Right lobe of liver (tissue), 6 donors: ENCODE measurements around the gene B4GALNT3. TPM values are rescaled to one million over a fixed set of nuclear protein-coding genes. Genes with fewer than 3 reads are reported as not detected.

ENCODE experiments used
- ATAC-seq, 4 donors: fragments of 200-7000 bp; cut with Tn5 transposase; one replicate each; pipeline ENCODE4 v1.9.1; 2020; ENCODE audit warnings: mild to moderate bottlenecking in 4 of 4, moderate library complexity in 4 of 4
- DNase-seq, 3 donors: peaks; one replicate each; pipeline ENCODE4 v3.0.0-alpha.2; 2020
- H3K27ac ChIP-seq, 3 donors: fragments of 200-600 bp; one replicate each; pipeline ENCODE4 v1.8.0; 2022
- H3K27me3 ChIP-seq, 2 donors: fragments of 200-600 bp; one replicate each; pipeline ENCODE4 v1.8.0; 2022
- H3K36me3 ChIP-seq, 4 donors: fragments of 200-600 bp; sonication (generic) in 1 of 4; one replicate each; pipeline versions ENCODE4 v1.5.1 to v1.8.0; 2017 to 2022; ENCODE audit warnings: control low read depth in 1 of 4
- H3K4me1 ChIP-seq, 4 donors: fragments of 200-600 bp; sonication (generic) in 1 of 4; one replicate each; pipeline versions ENCODE4 v1.5.1 to v1.8.0; 2017 to 2022; ENCODE audit warnings: control low read depth in 1 of 4
- H3K4me3 ChIP-seq, 3 donors: fragments of 200-600 bp; one replicate each; pipeline ENCODE4 v1.8.0; 2022
- H3K9me3 ChIP-seq, 4 donors: fragments of 200-600 bp; sonication (generic) in 1 of 4; one replicate each; pipeline versions ENCODE4 v1.5.1 to v1.8.0; 2017 to 2022; ENCODE audit warnings: control low read depth in 1 of 4
- CTCF ChIP-seq, 4 donors: fragments of 200-600 bp in 3 of 4; fragments of 450-650 bp in 1 of 4; IDR thresholded peaks; one replicate each; pipeline versions ENCODE4 v1.5.1 to v1.8.0; 2016 to 2022; ENCODE audit warnings: antibody characterized with exemption in 4 of 4, mild to moderate bottlenecking in 2 of 4
- POLR2A ChIP-seq: fragments of 450-650 bp; IDR thresholded peaks from one replicate; pipeline ENCODE4 v1.6.1; 2017; ENCODE audit warnings: antibody characterized with exemption, mild to moderate bottlenecking
- WGBS: methylation state at CpG from one replicate; pipeline ENCODE4 v1.1.6; 2018; ENCODE audit warnings: low coverage, low lambda C conversion rate; ENCODE audit not compliant: insufficient coverage; ENCODE audit errors: missing lambda C conversion rate; 5-methylcytosine and 5-hydroxymethylcytosine counted together
- intact Hi-C, 2 donors: fragments of 100-400 bp; cut with DNase I; formaldehyde crosslinking; loops; one replicate each; pipeline versions ENCODE4 v1.11.2 to v1.14.1; 2022
- total RNA-seq, 6 experiments: library from RNA; depleted of rRNA in 2 of 6; stranded (reverse); fragments of >200 nt in 2 of 6; fragmentation: NEBNext Ultra II Directional in 3 of 6; extraction: Animal tissue kit (Norgen Biotek cat#: 25700) in 3 of 6; gene quantifications; one replicate each; pipeline versions ENCODE4 v1.1.0 to v1.2.4, GENCODE V29; 2016 to 2023
- donor health status: DM: no; HTN: yes; CAD: no.
- donor health status: DM: no; HTN: no; CAD: no.
- donor health status: DM: no; HTN: no; CAD: no.
- donor health status: DM: no; HTN: yes; CAD: no.
- donor health status: DM: no; HTN: yes; CAD: no.

B4GALNT3 gene
- total RNA-seq, 6 experiments from 2014 or later: 0.12 to 2.0 (median 0.38) TPM

GRCh38 chr12:459050-459429 lies 699 bp upstream of the B4GALNT3 start:
- Histone ChIP-seq H3K27me3 (no peaks in the 10 kb centered on the region), H3K36me3 (no peaks in the 10 kb centered on the region), H3K4me1 (peaks cover 0 to 5% (median 0%) of the 10 kb centered on the region in 4 donors), H3K9me3 (no peaks in the 10 kb centered on the region), H3K27ac (no peak overlapping the region), H3K4me3 (peak overlapping the region in 1 of 3 donors; percentile 58)
- DNase-seq: no peak
- no peak for TF ChIP-seq CTCF (IDR thresholded peaks at IDR 0.05)
- TF ChIP-seq POLR2A: no peak
- no peak for ATAC-seq
- WGBS: 46% methylated on average over 5 of the region's 5 CpGs
- intact Hi-C loops: loop anchor here in 1 of 2 donors (5.0 kb wide), 1 partner anchor 93 kb away; no protein-coding TSS in a partner anchor

GRCh38 chr12:460261-461230 lies 807 bp downstream of the B4GALNT3 start:
- Histone ChIP-seq H3K9me3 (no peaks in the 10 kb centered on the region), H3K27me3 (no peaks in the 10 kb centered on the region), H3K4me3 (peak overlapping the region; percentile 29 to 58 (median 46)), H3K36me3 (no peaks in the 10 kb centered on the region), H3K4me1 (peaks cover 0 to 5% (median 0%) of the 10 kb centered on the region in 4 donors), H3K27ac (no peak overlapping the region)
- 17% methylated on average over 11 of the region's 109 CpGs for WGBS
- ATAC-seq (peak; percentile 39 to 57 (median 49)), DNase-seq (peak in 1 of 3 donors; percentile 53)
- intact Hi-C loops: no loop called here
- TF ChIP-seq CTCF (IDR thresholded peaks at IDR 0.05) (no peak), POLR2A (no peak)

GRCh38 chr12:461425-461824 lies 1.7 kb downstream of the B4GALNT3 start:
- no peaks in the 10 kb centered on the region for H3K36me3 ChIP-seq
- H3K27ac ChIP-seq: no peak overlapping the region
- H3K27me3 ChIP-seq: no peaks in the 10 kb centered on the region
- H3K4me3 ChIP-seq: no peak overlapping the region
- ATAC-seq (no peak), DNase-seq (no peak)
- 43% methylated on average over 6 of the region's 13 CpGs for WGBS
- no peaks in the 10 kb centered on the region for H3K9me3 ChIP-seq
- H3K4me1 ChIP-seq: peaks cover 0 to 5% (median 0%) of the 10 kb centered on the region in 4 donors
- TF ChIP-seq POLR2A (no peak), CTCF (IDR thresholded peaks at IDR 0.05) (no peak)
- intact Hi-C loops: no loop called here

- DNase-seq (no peak), ATAC-seq (no peak)
- Histone ChIP-seq H3K27me3 (no peaks in the 10 kb centered on the region), H3K36me3 (no peaks in the 10 kb centered on the region), H3K9me3 (no peaks in the 10 kb centered on the region), H3K4me1 (peaks cover 0 to 5% (median 0%) of the 10 kb centered on the region in 4 donors), H3K27ac (no peak overlapping the region), H3K4me3 (no peak overlapping the region)
- TF ChIP-seq CTCF (IDR thresholded peaks at IDR 0.05): no peak
- TF ChIP-seq POLR2A: no peak
- 39% methylated on average over 6 of the region's 6 CpGs for WGBS
- intact Hi-C loops: no loop called here
Measured at GRCh38 chr12:462936-463705, 3.4 kb downstream of the B4GALNT3 start.
